SH-SY5Y (cell line): ENCODE measurements around the gene ZNRF4.

ENCODE experiments used
- GATA2 ChIP-seq: IDR thresholded peaks from 2 replicates; pipeline ENCODE4 v1.6.1; 2011; ENCODE audit warnings: mild to moderate bottlenecking, low read depth, low read length
- GATA3 ChIP-seq: IDR thresholded peaks from 2 replicates; pipeline ENCODE4 v1.6.1; 2011; ENCODE audit warnings: low read depth, mild to moderate bottlenecking, low read length, moderate library complexity

DNA sequence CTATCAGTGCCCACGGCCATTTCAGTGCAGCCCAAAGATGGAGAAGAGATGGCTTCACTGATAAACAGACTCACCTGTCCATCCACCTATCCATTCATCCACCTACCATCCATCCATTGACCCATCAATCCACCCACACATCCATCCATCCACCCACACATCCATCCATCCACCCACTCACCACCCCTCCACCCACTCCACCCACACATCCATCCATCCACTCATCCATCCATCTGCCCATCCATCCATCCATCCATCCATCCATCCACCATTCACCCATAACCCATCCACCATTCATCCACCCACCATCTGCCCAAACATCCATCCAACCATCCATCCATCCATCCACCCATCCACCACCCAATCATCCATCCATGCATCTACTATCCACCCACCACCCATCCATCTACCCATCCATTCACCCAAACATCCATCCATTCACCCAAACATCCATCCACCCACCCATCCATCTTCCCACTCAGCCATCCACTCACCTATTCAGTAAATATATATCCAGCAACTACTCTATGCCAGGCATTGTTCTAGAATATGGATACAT lies 31.6 kb upstream of the ZNRF4 start:
- no peak for TF ChIP-seq GATA3
- no peak for TF ChIP-seq GATA2
